Fibroblast of skin of back (primary cell): Measurements from ENCODE around the gene KCNQ1.

ENCODE experiments used
- DNase-seq: peaks from one replicate; pipeline ENCODE4 v3.0.0-alpha.2; 2013

Gene KCNQ1

DNA sequence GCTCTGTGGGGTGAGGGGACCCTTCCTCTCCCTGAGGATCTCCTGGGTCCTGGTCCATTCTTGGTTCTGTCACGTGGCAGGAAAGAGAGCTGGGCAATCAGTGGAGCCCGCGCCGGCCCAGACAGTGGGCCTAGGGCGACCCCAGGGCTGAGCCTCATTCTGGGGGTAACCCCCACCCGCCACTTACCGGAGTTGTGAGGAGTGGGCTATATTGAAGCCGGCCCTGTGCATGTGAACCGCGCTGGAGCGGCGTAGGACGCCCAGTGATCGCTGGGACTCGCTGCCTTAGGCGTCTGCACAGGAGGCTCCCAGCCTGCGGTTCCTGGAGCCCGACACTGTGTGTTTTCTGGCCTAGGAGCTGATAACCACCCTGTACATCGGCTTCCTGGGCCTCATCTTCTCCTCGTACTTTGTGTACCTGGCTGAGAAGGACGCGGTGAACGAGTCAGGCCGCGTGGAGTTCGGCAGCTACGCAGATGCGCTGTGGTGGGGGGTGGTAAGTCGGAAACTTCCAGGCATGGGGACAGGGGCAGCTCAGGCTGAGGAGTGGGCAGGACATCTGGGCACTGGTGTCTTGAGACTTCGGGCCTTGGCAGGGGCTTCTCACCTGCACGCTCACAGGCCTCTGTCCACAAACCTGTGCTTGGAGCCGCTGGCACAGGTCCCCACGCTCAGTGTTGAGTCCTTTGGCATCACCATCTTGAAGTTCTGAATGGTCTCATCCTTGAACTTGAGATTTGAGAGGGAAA, 127.9 kb downstream of the KCNQ1 start:
- DNase-seq: no peak

DNA sequence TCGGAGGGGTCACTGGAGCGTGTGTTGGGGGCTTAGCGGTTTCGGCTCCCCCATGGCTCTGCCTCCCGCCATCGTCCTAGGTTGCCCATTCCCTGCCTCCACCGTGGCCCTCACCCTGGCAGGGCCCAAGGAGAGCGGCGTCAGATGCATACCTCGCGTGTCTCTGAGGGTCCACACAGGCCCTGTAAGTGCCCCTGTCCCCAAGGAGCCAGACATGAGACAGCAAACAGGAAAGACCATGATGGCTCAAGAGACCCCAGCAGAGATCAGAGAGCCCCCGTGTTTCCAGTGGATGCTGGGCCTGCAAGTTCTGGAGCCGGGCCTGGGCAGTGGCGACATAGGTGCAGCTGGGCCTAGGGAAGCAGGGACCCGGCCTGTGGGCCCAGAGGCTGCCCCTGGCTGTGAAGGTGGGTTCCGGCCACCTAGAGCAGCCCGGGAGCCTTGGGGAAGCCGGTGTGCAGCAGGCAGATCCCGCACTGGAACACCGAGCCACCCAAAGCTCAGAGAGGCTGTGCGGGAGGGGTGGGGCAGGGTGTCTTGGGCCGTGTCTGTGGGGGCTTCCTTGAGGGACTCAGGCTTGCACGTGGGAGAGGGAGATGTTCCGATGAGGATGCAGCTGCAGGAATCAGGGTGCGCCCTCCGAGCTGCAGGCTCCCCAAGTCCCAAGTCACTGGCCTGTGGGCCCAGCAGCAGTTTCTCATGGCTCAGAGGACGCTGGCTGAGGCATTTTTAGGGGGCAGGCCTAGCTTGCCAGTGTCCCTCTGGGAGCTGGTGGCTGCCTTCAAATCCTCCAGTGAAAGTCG, 128.6 kb downstream of the KCNQ1 start:
- DNase-seq: no peak

DNA sequence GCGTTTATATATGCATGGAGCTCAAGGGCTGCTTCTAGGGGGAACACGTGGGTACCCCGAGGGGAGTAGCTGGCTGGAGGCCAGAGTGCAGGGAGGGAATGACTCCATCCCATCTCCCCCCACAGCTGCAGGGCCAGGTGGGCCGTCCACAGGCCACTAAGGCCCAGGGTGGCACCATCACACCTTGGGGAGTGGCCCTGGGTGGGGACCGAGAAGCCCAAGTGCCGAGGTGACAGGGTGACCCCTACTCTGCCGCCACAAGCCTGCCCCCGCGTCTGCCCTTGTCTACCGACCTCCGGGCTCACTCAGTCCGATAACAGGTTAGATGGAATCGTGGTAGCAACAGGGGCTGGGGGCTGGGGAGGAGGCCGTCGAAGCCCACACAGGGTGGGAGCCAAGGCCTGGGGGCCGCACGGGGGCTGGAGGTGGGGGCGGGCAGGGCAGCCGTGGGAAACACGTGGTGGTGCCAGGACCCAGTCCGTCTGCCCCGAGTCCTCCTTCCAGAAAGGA, 129.3 kb downstream of the KCNQ1 start:
- no peak for DNase-seq

DNA sequence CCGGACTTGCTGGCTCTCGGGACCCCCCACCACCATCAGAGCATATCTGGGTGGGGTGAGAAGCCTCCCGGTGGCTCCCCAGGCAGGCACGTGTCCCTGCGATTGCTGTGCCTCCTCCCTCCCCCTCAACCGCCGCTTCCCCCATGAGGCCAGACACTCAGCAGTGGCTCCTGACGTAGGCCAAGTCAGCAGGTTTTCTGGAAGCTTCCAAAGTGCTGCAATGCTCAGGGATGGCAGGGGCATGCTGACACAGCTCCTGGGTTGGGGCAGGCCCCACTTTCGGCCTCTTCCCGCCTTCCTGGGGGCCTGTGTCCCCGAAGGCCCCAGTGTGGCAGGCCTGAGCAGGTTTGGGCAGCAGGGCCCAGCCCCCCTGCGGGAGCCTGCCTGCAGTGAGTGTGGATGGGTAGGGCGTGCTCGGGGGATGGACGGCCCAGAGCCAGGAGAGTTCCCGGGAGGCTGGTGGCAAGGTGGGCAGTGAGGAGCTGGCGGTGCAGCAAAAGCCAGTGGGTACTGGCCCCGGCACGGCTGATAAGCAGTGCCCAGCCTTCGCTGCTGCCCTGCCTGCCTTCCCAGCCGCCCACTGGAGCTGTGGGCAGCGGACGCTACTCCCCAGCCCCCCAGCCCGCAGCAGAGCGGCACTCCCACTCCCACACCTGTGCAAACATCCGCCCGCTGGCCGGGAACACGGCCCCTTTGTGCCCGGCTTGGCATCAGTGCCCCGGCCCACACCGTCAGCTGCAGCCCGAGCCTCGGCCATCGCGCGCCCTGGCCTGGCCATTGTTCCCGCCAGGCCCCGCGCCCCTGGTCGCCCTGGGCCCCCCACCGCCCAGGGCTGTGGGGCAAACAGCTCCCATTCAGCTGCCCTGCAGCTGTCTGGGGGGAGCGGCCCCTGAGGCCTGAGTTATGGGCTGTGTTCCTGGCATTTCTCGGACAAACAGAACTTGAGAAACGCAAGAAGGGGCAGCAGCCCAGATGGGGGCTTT, 130.0 kb downstream of the KCNQ1 start:
- DNase-seq: no peak

DNA sequence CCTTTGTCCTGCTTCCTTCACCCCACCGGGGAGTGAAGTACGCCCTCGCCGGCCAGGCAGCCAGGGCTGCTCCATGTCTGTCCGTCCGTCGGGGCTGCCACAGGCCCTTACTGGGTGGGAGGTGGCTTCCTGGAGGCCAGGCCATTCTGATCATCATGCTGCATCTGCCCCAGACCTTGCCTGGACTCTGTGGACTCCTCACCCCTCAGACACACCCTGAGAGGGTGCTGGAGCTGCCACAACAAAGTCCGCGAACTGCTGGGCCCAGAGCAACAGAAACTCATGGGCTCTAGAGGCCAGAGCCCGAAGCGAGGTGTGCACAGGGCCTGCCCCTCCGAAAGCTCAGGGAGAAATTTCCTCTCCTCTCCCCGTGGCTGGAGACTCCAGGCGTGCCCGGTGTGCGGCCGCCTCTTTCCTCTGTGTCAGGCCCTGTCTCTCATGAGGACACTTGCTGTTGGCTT, 130.8 kb downstream of the KCNQ1 start:
- no peak for DNase-seq

DNA sequence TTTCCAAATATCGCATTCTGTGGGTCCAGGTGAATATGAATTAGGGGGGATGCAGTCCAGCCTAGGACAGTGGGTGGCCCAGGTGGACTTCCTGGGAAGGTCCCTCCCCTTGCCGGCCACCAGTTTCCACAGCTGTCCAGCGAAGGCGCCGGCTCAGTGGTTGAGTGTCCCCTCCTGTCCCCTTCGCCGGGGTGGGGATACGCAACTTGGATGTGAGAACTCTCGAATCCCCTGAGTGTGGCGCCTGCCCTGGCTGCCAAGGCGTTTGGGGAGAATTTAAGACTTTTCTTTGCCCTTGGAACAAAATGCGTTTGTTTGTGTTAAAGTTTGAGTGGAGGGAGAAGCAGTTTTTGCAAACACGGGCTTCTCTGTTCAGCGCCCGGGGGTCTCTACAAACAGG, 131.3 kb downstream of the KCNQ1 start:
- no peak for DNase-seq

DNA sequence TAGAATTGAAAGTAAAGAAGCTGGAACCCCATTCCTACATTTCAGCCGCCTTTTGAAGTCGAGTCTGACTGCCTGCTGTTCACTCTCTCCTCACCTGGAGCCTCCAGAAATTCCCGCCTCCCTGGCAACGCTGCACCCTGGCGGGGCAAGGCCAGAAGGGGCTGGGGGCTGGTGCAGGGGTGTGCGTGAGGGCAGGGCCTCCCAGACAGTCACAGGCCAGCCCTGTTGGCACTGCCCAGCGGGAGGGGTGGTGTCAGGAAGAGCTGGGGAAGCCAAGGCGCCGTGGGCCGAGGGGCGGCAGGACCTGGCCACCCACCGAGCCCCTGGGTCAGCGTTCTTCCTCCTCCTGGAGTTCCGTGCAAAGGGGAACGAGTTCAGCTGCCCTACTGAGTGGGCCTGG, 131.7 kb downstream of the KCNQ1 start:
- DNase-seq: no peak

DNA sequence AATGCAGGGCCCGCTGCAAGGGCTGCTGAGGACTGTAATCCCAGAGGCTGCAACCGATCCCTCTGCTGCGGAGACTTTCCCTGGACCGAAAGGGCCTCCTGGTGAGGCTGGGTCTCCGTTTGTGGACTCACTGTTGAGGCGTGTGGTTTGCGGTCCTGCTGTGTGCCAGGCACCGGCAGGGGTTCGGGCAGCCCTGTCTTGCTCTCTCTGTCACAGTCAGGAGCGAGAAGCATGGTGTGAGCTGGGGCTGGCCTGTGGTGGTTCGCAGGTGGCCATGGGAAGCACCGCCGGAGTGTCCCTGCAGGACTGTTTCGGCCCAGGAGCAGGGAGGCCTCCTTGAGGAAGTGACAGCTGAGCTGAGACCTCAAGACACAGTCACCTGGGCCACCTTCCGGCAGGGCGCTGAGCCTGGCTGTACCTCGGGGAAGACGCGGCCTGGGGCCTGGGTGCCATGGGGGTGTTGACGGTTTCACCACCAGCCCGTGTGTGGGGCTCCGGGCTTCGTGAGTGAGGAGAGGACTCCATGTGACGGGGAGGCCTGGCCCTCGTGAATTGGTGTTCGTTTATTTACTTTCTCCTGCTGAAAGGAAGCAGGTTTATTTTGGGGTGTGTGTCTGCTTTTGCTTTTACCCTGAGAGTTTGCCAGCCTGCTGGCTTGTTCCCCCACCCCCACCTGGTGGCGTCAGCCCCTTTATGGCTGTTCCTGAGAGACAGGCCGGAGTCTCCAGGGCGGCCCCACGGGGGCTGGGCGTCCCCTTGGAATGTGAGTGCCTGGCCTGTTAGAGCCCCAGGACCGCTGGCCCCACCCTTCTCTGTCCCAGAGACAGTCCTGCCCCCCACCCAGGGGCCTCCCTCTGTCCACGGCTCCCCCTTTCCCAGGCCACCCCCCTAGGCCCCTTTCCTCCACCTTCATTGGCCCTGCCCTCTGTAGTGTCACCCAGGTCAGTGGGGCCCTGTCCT, 132.5 kb downstream of the KCNQ1 start:
- DNase-seq: no peak

DNA sequence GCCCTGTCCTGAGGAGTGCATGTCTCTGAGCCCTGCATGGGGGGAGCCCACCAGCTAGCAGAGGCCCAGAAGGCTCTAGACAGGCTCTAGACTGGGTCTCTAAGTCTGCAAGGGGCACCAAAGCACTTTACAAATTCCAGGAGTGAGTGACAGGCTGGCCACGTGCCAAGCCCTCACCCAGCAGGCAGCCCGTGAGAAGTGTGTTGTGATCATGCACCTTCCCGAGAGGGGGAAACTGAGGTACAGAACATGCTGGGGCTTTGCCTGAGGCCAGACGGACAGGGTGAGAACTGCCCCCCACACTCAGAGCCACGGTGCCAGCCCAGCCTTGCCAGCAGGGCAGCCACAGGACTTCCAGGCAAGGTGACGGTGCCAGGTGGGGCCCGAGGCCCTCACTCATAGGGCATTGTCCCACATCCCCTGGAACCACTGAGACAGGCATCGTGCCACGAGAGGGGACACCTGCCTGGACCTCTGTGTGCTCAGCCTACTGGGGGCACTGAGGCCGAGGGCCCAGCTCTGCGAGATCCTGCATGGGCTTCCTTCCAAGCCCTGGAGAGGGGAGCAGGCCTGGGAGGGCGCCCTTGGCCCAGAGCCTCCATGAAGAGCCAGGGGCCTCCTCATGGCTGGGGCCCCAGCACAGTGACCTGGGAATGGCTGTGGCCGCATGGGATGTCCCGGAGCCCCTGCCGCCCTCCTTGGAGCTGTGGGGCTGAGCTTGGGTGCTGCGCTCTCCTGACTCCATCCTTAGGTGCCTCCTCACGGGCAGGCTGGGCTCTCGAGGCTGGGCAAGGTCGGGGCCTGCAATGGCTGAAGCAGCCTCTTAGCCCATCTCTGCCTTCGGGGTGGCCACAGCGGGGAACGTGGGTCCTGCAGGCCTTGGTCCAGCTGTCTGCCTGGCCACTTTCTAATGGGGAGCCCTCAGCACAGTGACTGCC, 133.5 kb downstream of the KCNQ1 start:
- DNase-seq: no peak

DNA sequence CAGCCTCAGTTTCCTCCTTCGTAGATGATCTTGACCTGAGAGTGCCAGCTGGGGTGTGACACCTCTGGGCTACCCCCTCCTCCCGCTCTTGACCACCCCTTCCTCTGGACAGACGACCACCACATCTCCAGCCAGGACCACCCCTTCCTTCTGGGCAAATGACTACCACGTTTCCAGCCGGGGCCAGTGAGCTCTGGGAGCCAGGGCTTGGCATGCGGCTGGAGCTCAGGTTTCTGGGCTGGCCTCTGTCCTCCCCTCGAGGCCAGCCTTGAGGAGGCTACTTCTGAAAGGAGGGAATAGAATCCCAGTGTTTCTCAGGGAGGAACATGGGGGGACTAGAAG, 134.1 kb downstream of the KCNQ1 start:
- no peak for DNase-seq

DNA sequence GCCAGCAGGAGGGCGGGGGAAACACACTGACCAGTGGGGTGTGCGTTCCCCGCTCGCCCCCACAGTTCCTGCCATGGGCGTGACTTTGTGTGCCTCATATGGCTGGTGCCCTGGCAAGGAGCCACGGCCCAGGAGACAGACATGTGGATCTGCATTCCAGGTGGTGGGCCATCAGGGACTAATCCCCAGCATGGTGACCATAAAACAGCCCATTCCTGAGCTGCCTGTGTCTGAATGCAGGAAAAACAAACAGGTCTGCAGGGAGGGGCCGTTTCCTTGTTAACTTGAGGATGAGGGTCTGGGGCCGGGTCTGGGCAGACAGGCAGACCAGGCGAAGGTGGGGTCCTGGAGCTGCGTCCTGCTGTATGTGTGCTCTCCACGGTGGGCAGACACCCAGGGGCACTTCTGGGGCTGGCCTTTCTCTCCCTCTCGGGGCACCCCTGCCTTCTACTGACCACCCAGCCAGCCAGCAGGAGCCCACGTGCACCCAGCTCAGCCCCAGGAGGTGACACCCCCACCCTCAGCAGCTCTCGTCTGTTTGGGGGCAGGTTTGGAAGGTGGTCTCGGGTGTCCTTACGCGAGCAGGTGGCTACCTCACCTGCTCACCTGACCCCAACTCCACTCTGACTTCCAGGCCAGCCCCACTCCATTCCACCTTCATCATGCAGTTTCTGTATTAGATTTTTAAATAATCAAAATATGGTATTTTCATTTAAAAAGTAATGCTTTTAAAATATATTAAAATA, 134.7 kb downstream of the KCNQ1 start:
- no peak for DNase-seq

DNA sequence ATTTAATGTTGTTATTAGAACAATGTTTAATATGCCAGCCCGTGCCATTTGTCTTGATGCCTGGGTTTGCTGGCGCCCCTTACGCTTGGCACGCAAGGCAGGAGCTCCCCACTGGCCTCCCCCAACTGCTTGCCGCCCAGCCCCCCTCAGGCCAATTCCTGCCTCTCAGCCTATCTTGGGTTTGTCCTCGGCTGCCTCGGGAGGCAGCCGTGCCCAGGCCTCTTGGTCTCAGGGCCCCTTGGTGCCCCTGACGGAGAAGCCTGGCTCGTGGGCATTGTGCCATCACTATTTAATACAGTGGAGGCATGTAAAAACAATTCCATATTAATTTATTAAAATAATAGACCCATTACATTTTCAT, 135.2 kb downstream of the KCNQ1 start:
- no peak for DNase-seq

DNA sequence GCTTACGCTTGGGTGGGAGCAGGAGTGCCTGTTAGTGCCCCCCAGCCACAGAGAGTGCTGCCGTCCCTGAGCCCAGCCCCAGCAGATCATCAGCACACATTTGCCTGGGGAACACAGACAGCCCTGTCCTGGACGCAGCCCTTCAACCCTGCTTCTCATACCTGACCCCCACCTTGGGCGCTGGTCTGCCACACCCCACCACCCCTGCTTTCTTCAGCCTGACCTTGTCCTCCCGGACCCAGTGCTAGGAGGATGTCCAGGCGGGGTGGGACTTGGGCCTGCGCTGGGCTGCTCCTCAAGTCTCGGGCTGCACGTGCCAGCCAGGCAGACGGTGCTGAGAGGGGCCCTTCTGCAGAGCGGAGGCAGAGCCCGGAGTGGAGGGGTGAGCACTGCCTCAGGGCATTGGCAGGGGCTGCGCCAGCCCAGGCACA, 135.8 kb downstream of the KCNQ1 start:
- DNase-seq: no peak

DNA sequence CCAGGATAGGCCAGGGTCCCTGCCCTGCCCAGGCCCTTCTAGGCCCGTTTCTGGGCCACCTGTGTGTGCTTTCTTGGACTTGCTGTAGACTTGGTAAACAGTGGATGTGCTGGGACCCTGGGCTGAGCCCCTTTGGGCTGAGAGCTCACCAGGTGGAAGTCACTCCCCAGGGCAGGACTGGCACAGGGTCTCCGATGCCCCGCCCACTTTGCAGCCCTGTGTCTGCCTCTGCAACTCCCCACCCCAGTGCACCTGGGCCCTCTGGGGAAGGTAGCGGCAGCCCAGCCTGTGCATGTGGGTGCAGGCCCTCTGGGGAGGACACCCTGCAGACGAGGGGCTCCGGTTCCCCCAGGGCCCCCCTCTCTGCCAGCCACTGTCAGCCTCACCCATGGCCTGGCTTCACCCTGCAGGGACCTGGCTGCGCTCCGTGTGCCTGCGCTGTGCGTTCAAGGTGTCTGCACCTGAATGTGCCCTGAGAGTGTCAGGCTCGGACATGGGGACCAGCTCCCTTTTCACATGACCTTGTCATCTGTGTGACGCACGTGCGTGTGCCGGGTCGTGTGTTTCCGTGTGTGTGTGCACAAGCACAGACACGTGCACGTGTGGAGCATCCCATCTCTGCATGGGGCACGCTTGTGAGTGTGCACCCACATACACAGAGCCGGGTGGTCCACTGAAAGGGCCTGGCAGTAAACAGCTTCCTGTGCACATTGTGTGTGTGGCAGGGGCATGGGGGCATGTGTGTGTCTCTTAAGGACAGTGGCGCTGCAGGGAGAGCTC, 136.5 kb downstream of the KCNQ1 start:
- DNase-seq: no peak

DNA sequence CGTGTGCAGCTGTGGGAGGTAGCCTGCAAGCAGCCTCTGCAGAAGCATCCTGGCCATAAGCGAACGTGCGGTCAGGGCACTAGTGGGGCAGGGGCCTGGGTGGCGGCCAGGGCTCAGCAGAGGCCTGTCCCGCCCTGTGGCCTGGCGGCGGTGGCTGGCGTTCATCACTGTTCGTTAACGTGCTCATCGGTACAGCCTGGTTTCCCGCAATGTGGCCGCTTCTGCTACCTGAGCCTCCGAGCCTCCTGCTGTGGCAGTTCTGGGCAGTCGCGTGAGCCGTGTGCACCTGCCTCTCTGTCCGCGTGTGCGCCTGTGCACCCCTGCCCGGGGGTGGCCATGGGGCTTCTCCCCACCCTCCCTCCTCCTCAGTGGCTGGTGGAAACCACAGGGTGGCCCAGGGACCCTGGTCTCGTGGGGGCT, 137.1 kb downstream of the KCNQ1 start:
- DNase-seq: no peak

DNA sequence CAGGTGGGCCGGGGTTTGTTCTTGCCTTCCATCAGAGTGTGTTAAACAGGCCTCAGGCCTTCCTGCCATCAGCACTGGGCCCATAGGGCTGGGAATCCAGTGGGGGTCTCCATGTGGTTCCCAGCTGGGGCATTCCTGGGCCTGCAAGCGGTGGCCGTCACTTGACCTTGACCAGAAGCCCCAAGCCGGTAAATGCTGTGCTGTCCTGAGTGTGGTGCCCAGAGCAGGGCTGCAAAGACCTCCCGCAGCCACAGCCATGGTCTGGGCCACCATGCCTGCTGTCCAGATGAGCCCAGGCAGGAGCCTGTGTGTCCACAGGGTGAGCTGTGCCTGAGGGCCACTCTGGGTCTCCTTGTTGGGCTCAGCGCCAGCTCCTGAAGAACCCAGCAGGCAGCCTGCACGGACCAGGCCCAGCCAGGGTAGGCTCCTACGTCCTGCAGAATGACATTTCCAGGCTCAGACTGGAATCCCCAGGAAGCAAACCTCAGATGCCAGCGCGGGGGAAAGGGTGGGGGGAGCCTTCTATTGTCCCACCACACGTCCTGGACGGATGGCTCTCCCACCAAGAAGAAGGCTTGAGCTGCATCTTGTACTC, 137.6 kb downstream of the KCNQ1 start:
- peak; percentile 5 for DNase-seq

DNA sequence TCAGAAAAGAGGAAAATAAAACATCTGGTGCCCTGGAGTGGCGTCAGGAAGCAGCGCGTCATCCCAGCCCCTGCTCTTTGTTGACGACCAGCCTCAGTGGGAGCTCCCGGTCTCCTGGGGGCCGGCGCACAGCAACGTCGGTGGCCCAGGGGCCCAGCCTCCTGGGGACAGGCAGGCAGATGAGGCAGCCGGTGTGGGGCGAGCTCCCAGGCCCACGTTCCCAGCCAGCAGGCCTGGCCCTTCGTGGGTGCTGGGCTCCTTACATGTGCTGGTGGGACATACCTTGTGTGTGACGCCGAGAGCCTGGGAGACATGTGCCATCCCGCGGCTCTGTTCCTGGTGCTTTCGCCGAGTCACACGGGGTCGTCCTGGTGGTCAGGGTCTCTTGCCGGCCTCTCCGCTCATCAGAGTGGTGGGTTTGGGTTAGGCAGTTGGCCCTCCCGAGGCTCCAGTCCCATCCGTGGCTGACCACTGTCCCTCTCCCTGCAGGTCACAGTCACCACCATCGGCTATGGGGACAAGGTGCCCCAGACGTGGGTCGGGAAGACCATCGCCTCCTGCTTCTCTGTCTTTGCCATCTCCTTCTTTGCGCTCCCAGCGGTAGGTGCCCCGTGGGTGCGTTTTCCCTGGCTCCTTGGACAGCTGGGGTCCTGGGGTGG, 138.3 kb downstream of the KCNQ1 start:
- no peak for DNase-seq

DNA sequence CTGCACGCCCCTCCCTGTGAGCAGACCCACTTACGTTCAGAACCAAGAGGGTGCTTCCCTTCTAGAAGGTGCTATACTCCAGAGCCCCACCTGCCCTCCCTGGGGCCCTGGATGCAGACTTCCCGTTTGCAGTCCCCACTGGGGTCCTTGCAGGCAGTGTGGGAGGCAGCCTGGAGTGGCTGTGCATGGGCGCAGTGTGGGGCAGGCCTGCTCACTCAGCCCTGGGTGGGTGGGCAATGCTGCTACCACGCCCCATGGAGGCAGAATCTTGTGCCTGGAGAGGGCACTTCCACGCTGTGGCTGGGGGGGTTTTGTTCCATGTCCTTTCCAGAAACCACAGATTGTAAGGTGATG, 138.8 kb downstream of the KCNQ1 start:
- DNase-seq: no peak
